Fibroblast of lung (primary cell): ENCODE data around the gene ARMC2. TPM values are rescaled to one million over a fixed set of nuclear protein-coding genes. Genes with fewer than 3 reads are reported as not detected.

ENCODE experiments used
- DNase-seq, 2 donors: peaks; one replicate each; pipeline versions ENCODE4 v3.0.0 to v3.0.0-alpha.2; 2010; ENCODE audit warnings: low read depth in 2 of 2
- H2AFZ ChIP-seq: 2 replicates; pipeline ENCODE4 v1.5.1; 2012; ENCODE audit warnings: low read length, control low read depth, inconsistent platforms
- H3K27ac ChIP-seq: 2 replicates; pipeline ENCODE4 v1.5.1; 2011; ENCODE audit warnings: low read length, control low read depth; ENCODE audit not compliant: insufficient read depth
- H3K27me3 ChIP-seq: 2 replicates; pipeline ENCODE4 v1.5.1; 2011; ENCODE audit warnings: mild to moderate bottlenecking, low read length; ENCODE audit not compliant: control insufficient read depth, insufficient read depth
- H3K36me3 ChIP-seq: 2 replicates; pipeline ENCODE4 v1.5.1; 2011; ENCODE audit warnings: low read length; ENCODE audit not compliant: control insufficient read depth, insufficient read depth
- H3K4me1 ChIP-seq: 2 replicates; pipeline ENCODE4 v1.5.1; 2011; ENCODE audit warnings: low read length; ENCODE audit not compliant: control insufficient read depth, insufficient read depth; ENCODE audit errors: extremely low read depth
- H3K4me2 ChIP-seq: 2 replicates; pipeline ENCODE4 v1.5.1; 2011; ENCODE audit warnings: low read length, control low read depth; ENCODE audit not compliant: insufficient read depth; ENCODE audit errors: extremely low read depth
- H3K4me3 ChIP-seq, 4 experiments: fragments of 200-600 bp in 1 of 4; sonication (generic) in 1 of 4; replicated peaks in 1 of 4; 2 replicates each; pipeline ENCODE4 v1.5.1; 2011 to 2016; ENCODE audit warnings: low read length in 4 of 4, low read depth in 3 of 4, mild to moderate bottlenecking in 3 of 4, control low read depth in 2 of 4, inconsistent platforms in 1 of 4, mixed read lengths in 1 of 4; ENCODE audit not compliant: insufficient read depth in 1 of 4; ENCODE audit errors: control extremely low read depth in 1 of 4
- H3K79me2 ChIP-seq: 2 replicates; pipeline ENCODE4 v1.5.1; 2012; ENCODE audit warnings: mild to moderate bottlenecking, low read length, inconsistent platforms; ENCODE audit not compliant: control insufficient read depth, insufficient read depth
- H3K9ac ChIP-seq: 2 replicates; pipeline ENCODE4 v1.5.1; 2011; ENCODE audit warnings: mild to moderate bottlenecking, low read length, control low read depth; ENCODE audit not compliant: insufficient read depth
- H3K9me3 ChIP-seq: 2 replicates; pipeline ENCODE4 v1.5.1; 2012; ENCODE audit warnings: low read depth, low read length; ENCODE audit not compliant: control insufficient read depth, insufficient read depth
- H4K20me1 ChIP-seq: 2 replicates; pipeline ENCODE4 v1.5.1; 2011; ENCODE audit warnings: low read length; ENCODE audit not compliant: control insufficient read depth, insufficient read depth; ENCODE audit errors: extremely low read depth
- EZH2 ChIP-seq: IDR thresholded peaks from 2 replicates; pipeline ENCODE4 v1.5.1; 2012; ENCODE audit warnings: low read length, control low read depth, mild to moderate bottlenecking; ENCODE audit errors: missing control alignments
- polyA plus RNA-seq, 2 donors: library from polyadenylated mRNA; depleted of rRNA in 1 of 2; stranded (reverse) in 1 of 2; unstranded in 1 of 2; fragments of >200 nt; gene quantifications; 2 replicates each; pipeline ENCODE4 v1.2.1, GENCODE V29; 2011 to 2012; ENCODE audit warnings: missing spikeins in 1 of 2
- total RNA-seq: library from RNA; depleted of rRNA; stranded (reverse); fragments of >200 nt; gene quantifications from 2 replicates; pipeline ENCODE4 v1.2.1, GENCODE V29; 2014
- TF ChIP-seq, protein P1 (sequence below), 2 donors: IDR thresholded peaks in 1 of 2; conservative IDR thresholded peaks in 1 of 2; 1 replicate in 1 of 2; 2 replicates in 1 of 2; pipeline ENCODE4 v1.5.1; 2011 to 2012; ENCODE audit warnings: low read length in 2 of 2, control low read depth in 1 of 2, inconsistent platforms in 1 of 2, low read depth in 1 of 2, mild to moderate bottlenecking in 1 of 2

The ARMC2 gene
- total and polyA plus RNA-seq, 2 donors (not counting 1 experiment from before 2014, with no cell fraction given), result 4.0 to 6.2 TPM

DNA sequence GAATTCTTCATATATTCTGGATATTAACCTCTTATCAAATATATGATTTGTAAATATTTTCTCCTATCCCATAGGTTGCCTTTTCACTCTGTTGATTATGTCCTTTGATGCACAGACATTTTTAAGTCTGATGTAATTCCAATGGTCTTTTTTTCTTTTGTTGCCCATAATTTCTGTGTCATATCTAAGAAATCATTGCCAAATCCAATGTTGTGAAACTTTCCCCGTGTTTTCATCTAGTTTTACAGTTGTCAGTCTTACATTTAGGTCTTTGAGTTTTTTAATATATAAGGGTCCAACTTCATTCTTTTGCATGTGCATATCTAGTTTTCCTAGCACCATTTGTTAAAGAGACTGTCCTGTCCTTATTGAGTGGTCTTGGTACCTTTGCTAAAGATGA, 134.9 kb downstream of the ARMC2 start:
- no peak for TF ChIP-seq EZH2
- TF ChIP-seq, protein P1, sequence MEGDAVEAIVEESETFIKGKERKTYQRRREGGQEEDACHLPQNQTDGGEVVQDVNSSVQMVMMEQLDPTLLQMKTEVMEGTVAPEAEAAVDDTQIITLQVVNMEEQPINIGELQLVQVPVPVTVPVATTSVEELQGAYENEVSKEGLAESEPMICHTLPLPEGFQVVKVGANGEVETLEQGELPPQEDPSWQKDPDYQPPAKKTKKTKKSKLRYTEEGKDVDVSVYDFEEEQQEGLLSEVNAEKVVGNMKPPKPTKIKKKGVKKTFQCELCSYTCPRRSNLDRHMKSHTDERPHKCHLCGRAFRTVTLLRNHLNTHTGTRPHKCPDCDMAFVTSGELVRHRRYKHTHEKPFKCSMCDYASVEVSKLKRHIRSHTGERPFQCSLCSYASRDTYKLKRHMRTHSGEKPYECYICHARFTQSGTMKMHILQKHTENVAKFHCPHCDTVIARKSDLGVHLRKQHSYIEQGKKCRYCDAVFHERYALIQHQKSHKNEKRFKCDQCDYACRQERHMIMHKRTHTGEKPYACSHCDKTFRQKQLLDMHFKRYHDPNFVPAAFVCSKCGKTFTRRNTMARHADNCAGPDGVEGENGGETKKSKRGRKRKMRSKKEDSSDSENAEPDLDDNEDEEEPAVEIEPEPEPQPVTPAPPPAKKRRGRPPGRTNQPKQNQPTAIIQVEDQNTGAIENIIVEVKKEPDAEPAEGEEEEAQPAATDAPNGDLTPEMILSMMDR (conservative IDR thresholded peaks at IDR 0.05 in 1 of 2, IDR thresholded peaks at IDR 0.05 in 1 of 2; ENCODE audit: low read depth in 1 of 2, low read length in 2 of 2), result no peak
- no peaks in the 10 kb centered on the region for H3K79me2 ChIP-seq
- H3K9me3 ChIP-seq, result no peaks in the 10 kb centered on the region
- H3K4me1 ChIP-seq, result no peaks in the 10 kb centered on the region
- H3K4me3 ChIP-seq, result no peak overlapping the region
- H3K27ac ChIP-seq, result no peak overlapping the region
- DNase-seq, result peak in 1 of 2 donors; percentile 36
- no peak overlapping the region for H2AFZ ChIP-seq
- no peak overlapping the region for H3K9ac ChIP-seq
- no peaks in the 10 kb centered on the region for H3K27me3 ChIP-seq
- peaks cover under 1% of the 10 kb centered on the region for H3K36me3 ChIP-seq
- H4K20me1 ChIP-seq, result no peaks in the 10 kb centered on the region
- no peak overlapping the region for H3K4me2 ChIP-seq

DNA sequence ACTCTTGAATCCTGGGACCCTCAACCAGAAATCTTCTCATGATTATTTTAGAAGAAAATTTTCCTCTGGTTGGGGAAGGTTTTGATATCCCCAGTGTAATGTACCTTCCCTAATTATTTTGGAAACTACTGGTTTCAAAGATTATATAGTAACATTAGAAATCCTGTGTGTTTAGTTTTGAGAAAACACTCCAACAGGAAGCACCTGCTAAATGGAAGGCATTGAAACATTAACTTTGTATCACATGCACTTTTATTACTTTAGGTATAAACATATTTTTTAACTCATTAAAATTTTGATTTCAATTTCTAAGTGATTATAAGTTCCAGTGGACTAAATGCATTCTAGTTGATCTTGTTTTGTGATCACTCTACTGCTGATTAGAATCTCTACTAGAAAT, 137.1 kb downstream of the ARMC2 start:
- H3K27me3 ChIP-seq, result no peaks in the 10 kb centered on the region
- H3K9me3 ChIP-seq, result no peaks in the 10 kb centered on the region
- H3K27ac ChIP-seq, result no peak overlapping the region
- no peak overlapping the region for H3K4me3 ChIP-seq
- no peak overlapping the region for H2AFZ ChIP-seq
- H3K9ac ChIP-seq, result no peak overlapping the region
- no peaks in the 10 kb centered on the region for H3K79me2 ChIP-seq
- no peak for DNase-seq
- peaks cover 2% of the 10 kb centered on the region for H3K36me3 ChIP-seq
- H3K4me2 ChIP-seq, result no peak overlapping the region
- no peaks in the 10 kb centered on the region for H3K4me1 ChIP-seq
- H4K20me1 ChIP-seq, result no peaks in the 10 kb centered on the region
- TF ChIP-seq, protein P1 (conservative IDR thresholded peaks at IDR 0.05 in 1 of 2, IDR thresholded peaks at IDR 0.05 in 1 of 2; ENCODE audit: low read depth in 1 of 2, low read length in 2 of 2), result no peak
- TF ChIP-seq EZH2, result no peak

DNA sequence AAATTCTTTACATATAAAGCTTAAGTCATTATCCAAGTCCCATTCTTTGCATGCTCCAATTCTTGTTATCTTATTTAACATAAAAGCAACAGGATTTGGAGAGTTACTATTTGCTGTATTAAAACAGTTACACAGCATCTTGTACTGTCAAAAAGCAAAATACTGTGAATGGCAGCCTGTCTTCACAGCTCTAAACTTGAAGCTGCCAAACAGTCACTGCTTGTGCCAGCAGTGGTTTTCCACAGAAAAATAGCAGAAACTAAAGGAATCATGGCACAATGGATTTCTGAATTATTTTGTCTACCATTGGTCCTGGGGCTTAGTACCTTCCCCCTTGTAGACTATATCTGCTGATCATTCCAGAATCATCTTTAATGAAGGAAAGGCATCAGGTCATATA, 138.9 kb downstream of the ARMC2 start:
- H3K4me2 ChIP-seq, result no peak overlapping the region
- no peak overlapping the region for H3K27ac ChIP-seq
- H3K4me3 ChIP-seq, result no peak overlapping the region
- H4K20me1 ChIP-seq, result no peaks in the 10 kb centered on the region
- no peaks in the 10 kb centered on the region for H3K4me1 ChIP-seq
- DNase-seq, result no peak
- no peak overlapping the region for H3K9ac ChIP-seq
- no peak overlapping the region for H2AFZ ChIP-seq
- no peaks in the 10 kb centered on the region for H3K27me3 ChIP-seq
- peaks cover 2% of the 10 kb centered on the region for H3K36me3 ChIP-seq
- no peak for TF ChIP-seq EZH2
- TF ChIP-seq, protein P1 (conservative IDR thresholded peaks at IDR 0.05 in 1 of 2, IDR thresholded peaks at IDR 0.05 in 1 of 2; ENCODE audit: low read depth in 1 of 2, low read length in 2 of 2), result no peak
- H3K9me3 ChIP-seq, result no peaks in the 10 kb centered on the region
- H3K79me2 ChIP-seq, result no peaks in the 10 kb centered on the region
